T-helper 1 cell (primary cell): Measurements from ENCODE around the gene KRTAP10-6.
"Not testable (repeated sequence)": the region's sequence is repeated elsewhere in the genome, so short reads cannot be mapped to it uniquely, and the experiment has no call there.

Experiments
- DNase-seq, 5 donors: peaks; one replicate each; pipeline ENCODE4 v3.0.0-alpha.2; 2012 to 2020

KRTAP10-6 gene

DNA sequence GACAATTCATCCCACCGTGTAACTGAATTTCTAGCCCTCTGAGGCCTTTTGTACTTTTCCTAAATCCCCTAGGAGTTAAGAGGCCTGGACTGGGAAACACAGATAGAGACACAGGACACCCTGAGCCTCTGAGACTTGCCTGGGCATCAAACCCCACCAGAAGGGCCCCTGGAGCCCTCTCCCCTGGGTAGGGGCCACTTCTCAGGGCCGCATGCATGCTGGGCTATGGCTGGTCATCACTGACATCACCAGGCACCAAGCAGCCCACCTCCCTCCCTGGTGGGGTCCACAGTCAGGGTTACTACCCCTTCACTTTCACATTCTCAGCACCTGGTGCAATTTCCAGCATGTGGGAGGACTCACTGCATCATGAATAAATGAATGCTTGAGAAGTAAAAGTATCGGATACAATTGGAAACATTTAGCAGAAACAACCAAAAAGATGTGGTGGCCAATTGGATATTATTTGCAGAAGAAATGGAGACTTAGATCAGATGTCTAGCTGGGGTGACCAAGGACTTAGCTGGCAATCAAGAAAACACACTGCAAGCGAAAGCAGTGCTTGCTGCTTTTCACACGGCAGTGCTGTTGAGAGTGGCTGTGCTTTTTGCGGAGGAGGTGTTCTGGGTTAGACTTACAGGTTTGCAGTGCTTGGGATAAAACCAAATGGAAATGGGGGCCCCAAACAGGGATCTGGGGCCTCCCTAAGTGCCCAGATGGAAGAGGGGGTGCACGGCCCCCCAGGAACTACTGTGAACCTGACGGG, 7.1 kb upstream of the KRTAP10-6 start:
- no peak for DNase-seq

DNA sequence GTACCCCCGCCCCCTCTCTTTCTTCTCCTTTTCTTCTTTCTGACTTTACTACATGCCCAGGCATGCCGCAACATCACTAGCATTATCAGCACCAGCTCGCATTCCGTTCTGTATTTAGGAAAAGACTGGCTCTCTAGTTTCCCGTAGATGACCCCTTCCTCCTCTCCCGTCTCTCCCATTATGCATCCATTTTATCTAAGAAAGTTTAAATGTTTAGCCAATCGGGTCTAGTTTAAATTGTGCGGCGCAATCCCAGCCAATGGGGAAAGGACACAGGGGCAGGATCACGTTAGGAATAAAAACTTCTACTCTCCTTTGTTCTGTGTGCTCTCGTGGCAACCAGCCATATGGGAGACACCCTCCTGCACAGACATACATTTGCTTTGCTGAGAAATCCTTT, 5.8 kb upstream of the KRTAP10-6 start:
- DNase-seq: no peak

DNA sequence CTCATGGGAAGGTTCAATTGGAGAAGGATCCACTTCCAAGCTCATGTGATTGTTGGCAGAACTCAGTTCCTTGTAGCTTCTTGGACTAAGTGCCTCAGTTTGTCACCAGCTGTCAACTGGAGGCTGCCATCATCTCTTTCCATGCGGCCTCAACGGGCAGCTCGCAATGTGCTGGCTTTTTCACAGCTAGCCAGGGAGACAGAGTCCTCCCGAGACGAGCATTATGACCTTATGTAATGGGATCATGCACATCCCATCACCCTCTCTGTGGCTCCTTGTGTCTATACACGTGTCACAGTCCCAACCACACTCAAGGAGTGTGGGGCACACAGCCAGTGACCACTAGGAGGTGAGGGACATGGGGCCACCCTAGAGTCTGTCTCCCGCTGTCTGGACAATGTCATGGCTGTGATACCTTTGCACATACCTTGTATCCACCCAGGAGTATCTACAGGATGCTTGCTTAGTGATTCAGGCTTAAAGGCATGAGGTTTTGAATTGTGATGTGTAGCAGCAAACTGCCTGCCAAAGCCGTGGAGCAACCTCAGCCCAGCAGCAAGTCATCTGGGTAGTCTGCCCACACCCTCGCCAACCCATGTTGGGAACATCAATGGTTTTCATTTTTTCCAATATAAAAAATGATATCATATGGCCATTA, 3.9 kb upstream of the KRTAP10-6 start:
- DNase-seq: no peak

DNA sequence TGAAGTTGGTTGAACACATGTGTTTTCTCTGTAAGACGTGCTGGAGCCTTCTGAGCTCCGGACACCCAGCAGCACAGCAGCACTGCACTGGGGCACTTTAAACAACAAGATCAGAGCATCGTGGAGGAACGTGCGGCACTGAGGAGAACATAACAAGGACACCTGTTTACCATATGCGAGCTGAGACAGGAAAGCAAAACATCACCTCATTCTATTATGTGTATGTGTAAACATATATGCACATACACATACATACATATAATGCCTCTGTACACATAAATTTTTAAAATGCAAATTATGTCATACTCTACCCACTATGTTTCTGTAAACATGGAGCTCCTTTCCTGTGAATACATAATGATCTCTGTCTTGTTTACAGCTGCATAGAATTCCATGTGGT, 3.2 kb upstream of the KRTAP10-6 start:
- no peak for DNase-seq

DNA sequence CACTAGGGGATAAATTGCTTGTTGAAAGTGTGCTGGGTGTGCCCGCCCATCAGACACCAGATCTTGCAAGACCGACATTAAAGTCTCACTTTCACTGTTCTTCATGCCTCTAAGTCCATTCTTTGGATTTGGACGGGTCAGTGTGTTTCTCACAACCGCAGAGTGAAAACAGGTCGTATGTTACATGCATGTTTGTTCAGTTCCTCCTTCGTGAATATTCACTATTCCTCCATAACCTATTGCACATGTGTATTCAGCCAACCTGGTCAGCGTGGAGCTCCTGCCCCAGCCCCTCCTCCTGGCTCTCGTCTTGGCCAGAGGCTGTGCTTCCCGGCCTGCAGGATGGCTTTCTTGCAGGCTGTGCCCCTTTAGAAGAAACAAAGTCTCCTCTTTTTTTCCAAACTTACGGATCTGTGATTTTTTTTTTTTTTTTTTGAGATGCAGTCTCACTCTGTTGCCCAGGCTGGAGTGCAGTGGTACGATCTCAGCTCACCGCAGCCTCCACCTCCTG, 2.2 kb upstream of the KRTAP10-6 start:
- no peak for DNase-seq

DNA sequence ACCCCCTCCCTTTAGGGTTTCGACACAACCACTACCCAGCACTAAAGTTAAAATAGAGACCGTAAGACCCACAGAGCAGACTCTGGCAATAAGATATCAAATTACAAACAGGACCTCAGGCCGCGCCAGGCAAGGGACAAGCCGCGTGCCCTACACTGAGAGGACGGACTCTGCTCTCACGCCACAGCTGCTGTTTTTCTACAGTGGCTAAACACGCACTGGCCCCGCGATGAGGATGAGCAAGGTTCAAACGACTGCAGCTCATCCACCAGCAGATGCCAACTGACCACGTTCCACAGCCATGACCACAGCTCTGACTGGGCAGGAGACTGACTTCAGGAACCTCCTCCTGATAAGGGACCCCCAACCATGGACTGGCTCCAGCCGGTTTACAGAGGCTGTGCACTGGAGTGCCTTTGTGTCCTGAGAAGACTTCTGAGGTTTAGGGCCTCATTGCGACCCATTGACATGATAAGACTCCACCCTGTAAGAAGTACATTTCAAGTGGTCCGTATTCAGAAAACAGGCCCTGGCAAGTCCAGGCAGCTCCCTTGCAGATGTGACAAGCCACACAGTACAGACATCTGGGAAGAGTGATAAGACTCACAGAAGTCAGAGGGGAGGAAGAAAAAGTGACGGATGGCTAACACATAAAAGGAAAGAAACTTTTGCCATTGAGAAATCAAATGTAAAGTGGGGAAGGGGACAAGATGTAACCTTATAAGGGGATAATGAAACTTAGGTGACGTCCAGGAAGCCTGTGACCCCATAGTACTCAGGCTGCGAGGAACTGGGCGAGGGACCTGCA, 1.5 kb upstream of the KRTAP10-6 start:
- no peak for DNase-seq

DNA sequence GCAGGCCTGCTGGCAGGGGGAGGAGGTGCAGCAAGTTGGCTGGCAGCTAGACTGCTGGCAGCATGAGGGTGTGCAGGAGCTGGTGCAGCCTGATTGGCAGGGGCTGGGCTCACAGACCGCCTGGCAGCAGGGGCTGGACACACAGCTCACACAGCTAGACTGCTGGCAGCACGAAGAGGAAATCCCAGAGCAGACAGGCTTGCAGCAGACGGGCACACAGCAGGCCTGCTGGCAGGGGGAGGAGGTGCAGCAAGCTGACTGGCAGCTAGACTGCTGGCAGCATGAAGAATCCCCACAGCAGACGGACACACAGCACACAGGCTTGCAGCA, 539 bp downstream of the KRTAP10-6 start:
- DNase-seq: not testable (repeated sequence)

DNA sequence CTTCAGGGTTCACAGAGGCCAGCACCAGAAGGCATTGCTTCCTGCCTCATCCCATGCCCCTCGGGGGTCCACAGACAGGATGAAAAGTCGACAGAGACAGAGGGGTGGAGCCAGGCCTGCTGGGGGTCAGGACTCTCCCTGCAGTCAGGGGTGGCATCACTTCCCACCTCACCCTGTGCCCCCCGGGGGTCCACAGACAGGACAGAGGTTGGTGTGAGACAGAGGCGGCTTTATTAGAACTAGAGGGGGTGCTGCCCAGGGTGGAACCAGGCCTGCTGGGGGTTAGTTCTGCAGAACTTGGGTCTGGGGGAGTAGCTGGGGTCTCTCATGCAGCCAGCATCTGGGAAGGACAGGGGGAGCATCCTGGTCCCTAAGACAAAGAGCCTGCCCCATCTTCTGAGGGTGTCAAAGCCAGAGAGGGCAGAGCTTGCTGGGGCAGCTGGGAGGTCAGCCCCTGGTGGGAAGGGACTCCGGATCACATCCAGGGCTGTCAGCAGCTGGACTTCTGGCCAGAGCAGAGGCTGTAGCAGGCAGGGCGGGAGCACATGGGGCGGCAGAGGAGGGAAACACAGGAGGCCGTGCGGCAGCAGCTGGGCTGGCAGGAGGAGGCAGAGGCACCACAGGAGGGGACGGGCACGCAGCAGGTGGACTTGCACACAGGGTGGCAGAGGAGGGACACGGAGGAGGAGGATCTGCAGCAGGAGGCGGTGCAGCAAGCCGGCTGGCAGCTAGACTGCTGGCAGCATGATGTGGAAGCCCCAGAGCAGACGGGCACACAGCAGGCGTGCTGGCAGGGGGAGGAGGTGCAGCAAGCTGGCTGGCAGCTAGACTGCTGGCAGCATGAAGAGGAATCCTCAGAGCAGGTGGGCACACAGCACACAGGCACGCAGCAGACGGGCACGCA, 1.2 kb downstream of the KRTAP10-6 start:
- DNase-seq: not testable (repeated sequence)

DNA sequence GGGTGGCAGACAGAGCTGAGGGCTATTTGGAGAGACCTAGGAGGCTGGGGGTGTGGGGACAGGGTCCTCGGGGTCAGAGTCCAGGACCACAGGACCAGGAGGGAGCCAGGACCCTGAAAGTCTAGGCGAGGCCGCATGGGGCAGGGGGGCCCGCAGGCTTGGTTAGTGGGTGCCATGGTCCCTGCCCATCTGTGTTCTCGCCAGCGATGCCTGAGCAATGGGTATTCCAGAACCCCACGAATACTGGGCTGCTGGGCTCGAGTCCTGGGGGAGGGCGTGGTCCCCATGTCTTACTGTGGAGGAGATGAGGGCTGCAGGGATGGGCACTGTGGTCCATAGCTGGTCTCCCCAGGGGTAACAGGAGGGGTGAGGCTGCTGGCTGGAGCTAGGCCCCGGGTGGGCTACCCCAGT, 2.0 kb downstream of the KRTAP10-6 start:
- no peak for DNase-seq

DNA sequence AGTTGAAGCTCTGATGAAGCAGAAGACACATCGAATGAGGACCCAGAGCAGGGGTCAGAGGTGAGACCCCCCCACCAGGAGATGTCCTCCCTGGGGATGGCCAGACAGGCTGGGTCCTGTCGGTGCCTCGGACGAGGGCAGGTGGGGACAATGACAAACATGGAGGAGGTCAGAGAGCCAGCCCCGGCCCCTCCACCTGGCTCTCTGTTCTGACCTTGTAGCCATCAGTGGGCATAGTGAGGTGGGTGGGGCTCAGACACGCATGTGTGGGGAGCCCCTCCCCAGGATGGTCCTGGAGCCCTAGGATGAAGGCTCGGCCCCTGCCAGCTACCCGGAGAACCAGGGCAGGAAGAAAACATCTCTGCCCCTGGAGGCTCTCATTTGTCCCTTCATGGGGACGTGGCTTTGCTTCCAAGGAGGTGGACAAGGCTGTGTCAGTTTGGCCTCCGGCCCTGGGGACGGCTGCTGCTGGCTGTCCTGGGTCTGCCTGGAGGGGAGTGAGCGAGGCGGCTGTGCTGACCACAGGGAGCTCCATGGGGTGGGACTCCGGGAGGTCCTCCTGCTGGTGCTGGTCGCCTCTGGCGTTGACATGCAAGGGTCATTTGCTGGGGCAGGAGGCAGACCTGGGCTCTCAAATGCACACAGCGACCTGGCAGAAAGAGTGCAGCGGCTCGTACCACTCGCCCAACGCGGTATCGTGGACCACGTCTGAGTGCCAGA, 2.6 kb downstream of the KRTAP10-6 start:
- no peak for DNase-seq

DNA sequence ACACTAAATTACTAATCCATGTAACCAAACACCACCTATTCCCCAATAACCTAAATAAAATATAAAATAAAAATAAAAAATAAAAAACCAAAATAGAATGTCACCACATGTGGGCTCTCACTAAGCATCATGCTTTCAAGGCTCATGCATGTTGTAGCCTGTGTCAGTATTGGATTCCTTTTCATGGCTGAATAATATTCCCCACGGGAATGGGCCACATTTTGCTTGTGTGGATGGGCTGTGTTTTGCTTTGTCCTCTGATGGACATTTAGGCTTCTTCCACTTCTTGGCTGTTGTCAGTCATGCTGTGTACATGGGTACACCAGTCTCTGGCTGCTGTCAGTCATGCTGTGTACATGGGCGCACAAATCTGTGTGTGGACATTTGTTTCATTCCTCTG, 3.2 kb downstream of the KRTAP10-6 start:
- no peak for DNase-seq

DNA sequence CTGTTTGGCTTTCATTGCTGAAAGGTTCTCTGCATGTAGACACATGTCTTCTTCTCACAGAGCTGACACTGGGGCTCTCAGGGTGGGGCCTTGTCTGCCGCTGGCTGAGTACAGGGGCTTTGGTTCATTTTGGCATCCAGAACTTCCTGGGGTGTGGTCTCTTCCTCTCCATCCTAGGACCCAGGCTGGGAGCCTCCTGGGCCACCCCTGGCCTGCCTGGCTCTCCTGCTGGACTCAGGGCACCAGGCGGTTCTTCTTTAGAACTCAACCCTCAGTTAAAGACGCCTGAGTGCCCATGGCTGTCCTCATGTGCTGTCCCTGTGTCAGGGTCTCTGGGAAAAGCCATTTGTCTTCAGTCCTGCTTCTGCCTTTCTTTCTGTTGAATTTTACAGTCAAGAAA, 6.4 kb downstream of the KRTAP10-6 start:
- no peak for DNase-seq

DNA sequence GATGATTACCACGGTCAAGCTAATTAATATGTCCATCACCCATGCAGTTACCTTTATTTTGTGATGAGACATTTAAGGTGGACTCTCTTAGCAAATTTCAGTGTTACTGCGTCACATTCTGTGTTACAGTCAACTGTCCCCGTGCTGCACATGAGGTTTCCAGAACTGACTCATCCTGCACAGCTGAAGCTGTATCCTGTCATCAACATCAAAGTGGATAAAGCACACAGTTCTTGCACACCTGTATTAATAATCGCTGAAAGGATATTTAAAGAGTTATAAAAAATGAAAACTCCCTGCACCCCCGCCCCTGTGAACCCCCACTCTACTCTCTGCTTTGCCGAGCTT, 8.5 kb downstream of the KRTAP10-6 start:
- peak in 1 of 5 donors; percentile 70 for DNase-seq

DNA sequence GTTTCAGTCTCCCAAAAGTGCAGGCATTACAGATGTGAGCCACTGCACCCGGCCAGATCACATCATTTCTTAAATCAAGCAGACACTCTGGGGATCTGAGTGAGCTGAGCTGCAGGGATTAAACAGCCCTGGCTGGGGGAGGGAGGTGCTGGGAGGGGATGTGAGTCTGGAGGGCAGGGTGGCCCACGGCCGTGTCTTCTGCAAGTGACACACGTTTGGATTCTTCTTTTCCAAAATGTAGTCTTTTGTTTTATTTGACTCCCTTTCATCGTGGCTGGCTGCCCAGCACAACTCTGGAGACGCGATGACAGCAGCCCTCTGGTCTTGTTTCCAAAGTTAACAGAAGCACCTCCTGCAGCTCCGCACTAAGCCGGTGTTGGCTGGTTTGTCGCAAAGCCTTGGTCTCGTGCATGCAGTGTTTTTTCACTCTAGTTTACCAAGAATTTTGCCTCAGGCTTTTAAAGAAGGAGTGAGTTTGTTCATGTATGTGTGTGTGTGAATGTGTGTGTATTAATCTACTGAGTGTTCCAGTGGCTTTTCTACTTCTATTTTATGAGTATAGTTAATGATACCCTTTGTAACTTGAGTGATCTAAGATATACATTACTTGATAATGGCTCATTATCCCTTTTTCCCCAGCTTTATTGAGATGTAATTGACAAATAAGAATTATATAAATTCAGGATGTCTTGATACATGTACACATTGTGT, 9.1 kb downstream of the KRTAP10-6 start:
- no peak for DNase-seq

DNA sequence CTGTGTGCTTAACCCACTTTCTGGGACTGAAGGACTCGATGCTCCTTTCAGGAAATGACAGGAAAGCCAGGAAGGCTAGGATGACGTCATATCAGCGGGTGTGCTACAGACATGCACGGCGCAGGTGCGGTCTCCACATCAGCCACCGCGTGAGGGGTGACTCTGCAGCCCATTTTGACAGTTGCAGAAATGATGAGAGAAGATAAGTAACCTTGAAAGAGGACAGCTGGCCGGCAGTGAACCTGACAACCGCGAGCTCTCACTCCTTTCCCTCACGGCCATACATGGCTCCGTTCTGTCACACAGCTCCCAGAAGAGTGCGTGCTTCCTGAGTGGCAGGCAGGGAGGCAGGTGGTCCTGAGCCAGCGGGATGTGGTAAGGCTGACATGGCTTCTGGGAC, 10.2 kb downstream of the KRTAP10-6 start:
- DNase-seq: no peak

DNA sequence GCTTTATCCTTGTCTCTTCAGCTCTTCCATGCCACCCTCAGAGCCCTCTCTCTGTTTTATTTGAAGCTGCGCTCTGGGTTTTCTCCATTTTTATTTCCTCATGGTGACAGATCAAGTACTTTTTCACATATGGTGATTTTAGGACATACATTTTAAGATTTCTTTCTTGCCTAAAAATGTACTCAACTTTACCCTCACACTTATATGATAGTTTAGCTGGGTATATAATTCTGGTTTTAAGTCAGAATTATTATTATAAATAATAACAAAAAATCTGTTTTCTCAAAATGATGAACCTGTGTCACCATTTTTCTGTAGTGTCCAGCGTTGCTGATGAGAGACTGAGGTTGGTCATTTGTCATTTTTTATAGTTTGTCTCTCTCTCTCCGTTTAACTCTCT, 11.1 kb downstream of the KRTAP10-6 start:
- no peak for DNase-seq

DNA sequence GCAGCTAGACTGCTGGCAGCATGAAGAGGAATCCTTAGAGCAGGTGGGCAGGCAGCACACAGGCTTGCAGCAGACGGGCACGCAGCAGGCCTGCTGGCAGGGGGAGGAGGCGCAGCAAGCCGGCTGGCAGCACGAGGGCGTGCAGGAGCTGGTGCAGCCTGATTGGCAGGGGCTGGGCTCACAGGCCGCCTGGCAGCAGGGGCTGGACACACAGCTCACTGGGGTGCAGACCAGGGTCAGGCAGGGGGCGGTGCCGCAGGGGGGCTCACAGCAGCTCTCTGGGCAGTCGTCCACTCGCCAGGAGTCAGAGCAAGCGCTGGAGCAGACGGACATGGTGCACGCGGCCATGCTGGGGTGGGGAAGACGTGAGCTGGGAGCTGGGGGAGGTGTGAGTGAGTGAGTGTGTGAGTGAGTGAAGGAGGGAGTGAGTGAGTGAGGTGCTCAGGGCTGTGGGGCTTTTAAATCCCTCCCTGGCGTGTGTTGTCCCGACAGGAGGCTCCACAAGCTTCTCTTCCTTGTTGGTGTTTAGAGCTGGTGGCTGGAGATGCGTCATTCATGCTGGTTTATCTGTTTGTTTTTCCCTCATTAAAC, 12.0 kb downstream of the KRTAP10-6 start, which contains the start of gene KRTAP10-5:
Gene KRTAP10-5, minus strand, starts transcription at position 374 of the 591 bp plus-strand sequence. Its CDS starts 26 bp downstream, at position 348.
- not testable (repeated sequence) for DNase-seq

DNA sequence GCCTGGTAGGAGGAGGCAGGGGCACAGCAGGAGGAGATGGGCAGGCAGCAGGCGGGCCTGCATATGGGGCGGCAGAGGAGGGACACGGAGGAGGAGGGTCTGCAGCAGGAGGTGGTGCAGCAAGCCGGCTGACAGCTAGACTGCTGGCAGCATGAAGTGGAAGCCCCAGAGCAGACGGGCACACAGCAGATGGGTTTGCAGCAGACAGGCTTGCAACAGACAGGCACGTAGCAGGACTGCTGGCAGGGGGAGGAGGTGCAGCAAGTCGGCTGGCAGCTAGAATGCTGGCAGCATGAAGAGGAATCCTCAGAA, 12.5 kb downstream of the KRTAP10-6 start:
- no peak for DNase-seq

DNA sequence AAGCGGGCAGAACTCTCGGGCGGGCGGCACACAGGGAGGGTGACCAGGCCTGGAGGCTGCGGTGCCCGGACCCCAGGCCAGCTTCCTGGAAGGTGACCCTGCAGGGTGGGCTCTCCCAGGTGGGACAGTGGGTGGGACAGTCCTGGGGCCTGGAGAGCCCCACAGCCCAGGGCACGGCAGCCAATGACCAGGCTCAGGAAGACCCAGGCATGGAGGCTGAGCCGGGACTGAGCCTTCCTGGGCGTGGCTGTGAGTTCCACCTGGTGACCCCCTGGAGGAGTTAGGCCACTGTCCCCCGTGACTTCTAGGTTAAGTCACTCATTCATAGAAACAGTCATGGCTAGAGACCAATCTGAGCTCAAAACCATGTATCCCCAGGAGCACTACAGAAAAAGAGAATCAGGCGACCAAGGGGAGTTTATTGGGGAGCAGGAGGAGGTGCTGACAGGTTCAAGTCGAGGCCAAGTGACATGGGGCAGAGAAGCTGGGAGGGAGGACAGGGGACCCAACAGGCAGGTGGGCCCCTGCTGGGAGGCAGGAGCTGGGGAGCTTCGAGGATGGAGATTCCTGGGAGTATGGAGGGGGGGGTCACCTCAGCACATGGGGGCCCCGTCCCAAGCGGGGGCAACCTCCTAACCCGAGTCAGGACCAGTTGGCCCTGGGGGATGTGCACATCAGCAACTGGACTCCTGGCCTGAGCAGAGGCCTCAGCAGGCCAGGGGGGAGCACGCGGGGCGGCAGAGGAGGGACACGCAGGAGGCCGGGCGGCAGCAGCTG, 13.1 kb downstream of the KRTAP10-6 start:
- DNase-seq: no peak
